ENCODE measurements around the gene CFAP107.

Gene CFAP107

GRCh38 chr1:12745126-12745991 lies 641 bp upstream of the CFAP107 start:
- DNase-seq: no peak

GRCh38 chr1:12748778-12749355 lies 2.9 kb downstream of the CFAP107 start:
- no peak for DNase-seq

DNA sequence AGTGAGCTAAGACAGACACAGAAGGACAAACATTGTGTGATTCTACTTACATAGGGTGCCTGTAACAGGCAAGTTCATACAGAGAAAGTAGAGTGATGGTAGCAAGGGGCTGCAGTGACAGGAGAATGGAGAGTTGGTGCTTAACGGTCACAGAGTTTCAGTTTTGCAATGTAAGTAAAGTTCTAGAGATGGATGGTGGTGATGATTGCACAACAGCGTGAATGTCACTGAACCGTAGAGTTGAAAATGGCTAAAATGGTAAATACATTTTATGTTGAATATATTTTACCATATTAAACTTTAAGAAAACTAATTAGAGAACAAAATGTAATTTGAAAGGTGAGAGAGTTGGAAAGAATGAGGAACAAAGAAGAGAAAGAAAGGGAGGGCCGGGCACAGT lies 8.7 kb downstream of the CFAP107 start:
- DNase-seq: no peak

DNA sequence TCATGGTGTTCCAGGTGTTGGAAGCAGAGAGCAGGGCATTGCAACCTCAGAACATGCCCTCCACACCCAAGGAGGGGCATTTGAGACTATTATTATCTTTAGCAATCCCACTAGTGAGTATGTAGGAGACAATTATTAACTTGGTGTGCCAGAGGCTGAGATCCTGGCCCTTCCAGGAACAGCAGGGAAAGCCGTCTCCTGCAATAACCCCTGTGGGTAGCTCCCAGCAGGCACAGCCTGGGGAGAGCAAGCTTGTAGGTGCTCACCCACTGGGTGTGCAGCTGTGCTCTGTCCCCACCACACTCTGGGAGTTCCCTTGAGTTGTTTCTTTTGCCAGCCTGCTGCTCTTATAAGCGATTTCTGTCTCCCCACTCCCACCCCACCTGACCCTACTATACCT lies 10.3 kb downstream of the CFAP107 start:
- DNase-seq: no peak

DNA sequence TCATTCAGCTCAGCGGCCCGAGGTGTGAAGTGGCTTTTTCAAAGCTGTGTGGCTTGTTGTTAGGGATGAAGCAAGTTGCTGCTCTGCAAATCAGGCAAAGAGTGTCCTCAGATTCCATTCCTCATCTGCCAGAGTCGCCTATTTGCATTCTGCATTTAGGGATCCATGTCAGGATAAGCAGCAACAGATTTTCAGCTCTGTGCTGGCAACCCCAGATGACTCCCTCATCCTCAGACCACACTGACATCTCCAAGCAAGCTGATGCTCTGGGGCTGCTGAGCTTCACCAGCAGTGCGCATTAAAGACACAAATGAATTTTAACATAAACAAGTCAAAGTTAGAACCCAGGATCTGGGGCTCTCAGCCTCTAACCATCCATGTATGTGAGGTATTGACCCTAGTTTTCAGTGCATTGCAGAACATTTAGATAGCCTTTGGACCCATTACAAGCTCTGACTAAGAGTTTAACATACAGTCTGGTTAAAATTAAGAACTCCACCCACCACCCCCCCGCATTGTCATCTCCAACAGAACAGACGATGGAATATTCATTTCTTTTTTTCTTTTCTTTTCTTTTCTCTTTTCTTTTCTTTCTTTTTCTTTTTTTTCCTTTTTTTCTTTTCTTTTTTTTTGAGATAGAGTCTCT lies 10.9 kb downstream of the CFAP107 start:
- DNase-seq: no peak

DNA sequence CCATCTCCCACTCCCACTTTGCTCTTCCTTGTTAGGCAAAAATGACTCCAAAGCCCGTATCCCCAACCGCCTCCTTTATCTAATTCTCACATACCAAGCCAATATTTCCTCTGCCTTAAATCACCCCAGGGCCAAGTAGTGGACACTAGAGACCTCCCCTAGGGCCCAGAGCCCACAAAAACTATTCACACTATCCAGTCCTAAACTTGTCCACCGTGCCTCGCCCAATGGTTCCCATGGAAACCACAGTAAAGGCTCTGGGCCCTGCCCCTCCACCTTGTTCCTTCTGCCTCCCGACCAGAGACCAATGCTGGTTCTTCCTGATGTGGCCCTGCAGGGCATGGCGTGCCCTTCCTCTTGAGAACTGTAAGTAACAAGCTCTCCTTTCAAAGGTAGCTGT lies 11.8 kb downstream of the CFAP107 start:
- DNase-seq: no peak

- DNase-seq: no peak
These were observed 14.3 kb downstream of the CFAP107 start for GRCh38 chr1:12760256-12760795.

- no peak for DNase-seq
These were observed 15.8 kb downstream of the CFAP107 start for GRCh38 chr1:12761781-12762180.

DNA sequence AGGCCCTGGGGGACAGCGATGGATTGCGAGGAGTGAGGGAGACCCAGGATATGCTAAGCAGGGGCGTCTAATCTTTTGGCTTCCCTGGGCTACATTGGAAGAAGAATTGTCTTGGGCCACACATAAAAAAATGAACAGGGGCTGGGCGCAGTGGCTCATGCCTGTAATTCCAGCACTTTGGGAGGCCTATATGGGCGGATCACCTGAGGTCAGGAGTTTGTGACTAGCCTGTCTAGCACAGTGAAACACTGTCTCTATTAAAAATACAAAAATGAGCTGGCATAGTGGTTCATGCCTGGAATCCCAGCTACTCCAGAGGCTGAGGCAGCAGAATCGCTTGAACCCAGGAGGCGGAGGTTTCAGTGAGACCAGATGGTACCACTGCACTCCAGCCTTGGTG lies 16.8 kb downstream of the CFAP107 start:
- no peak for DNase-seq

GRCh38 chr1:12763479-12763878 lies 17.5 kb downstream of the CFAP107 start:
- DNase-seq: no peak

DNA sequence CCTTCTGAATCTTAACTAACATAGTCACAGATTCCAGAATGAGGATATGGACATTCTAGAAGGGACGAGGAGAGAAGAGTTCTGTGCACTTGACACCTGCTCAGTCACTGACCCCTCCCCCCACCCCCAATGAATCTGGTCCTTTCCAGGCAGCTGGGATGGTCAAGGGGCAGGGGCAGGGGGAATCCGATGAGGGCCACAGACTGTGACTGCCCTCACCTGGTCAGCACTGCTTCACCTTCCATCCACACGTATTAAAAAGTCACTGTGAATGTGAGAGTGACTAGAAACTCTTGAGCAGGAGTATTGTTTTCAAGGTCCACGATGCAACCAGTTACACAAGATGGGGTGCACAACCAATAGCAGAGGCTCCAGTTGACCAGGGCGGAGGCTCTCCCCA lies 18.0 kb downstream of the CFAP107 start:
- DNase-seq: no peak

DNA sequence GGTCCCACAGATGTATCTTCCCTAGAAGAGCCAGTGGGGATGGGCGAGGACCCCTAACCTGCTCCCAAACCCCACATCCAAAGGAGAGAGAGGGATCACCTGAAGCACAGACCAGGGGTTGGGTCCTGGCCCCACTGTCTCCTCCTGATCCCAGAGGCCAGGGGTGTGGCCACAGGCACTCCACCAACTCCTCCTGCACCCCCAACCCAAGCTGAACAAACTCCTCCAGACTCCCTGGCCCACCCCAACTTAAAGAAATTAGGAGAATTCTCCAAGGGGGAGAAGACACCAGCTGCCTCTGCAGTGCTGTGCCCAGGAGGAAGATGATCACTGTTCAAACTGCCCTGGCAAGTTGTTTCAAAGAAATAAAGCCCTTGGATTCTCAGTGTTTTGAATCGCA lies 23.0 kb downstream of the CFAP107 start:
- DNase-seq: no peak

DNA sequence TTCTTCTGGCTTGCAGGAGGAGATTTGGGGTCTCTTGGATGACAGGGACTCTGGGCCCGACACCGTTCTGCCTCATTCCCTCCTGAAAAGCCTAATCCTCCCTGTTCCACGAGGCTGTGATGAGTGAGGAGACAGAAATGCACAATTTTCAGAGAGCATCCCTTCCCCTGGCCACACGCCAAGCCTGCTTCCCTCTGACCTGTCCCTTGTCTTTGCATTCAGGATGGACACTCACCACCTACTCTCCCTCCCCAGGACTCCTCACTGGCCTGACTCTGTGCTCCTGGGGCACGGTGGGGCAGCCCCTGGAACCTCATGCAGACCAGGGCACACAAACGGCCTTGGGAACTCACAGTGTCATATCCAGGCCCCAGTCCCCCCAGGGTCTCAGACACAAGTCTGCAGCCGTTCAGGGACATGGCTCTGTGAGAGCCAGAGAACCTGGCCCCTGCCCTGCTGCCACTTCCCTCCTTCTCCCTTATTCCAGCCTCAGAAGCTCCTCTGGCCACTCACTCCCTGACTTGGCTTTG lies 24.0 kb downstream of the CFAP107 start:
- no peak for DNase-seq

- DNase-seq: no peak
These were observed 24.6 kb downstream of the CFAP107 start for GRCh38 chr1:12770620-12771019.

GRCh38 chr1:12771186-12771585 lies 25.2 kb downstream of the CFAP107 start:
- DNase-seq: no peak

- no peak for DNase-seq
These were observed 26.5 kb downstream of the CFAP107 start for GRCh38 chr1:12772520-12772919.

DNA sequence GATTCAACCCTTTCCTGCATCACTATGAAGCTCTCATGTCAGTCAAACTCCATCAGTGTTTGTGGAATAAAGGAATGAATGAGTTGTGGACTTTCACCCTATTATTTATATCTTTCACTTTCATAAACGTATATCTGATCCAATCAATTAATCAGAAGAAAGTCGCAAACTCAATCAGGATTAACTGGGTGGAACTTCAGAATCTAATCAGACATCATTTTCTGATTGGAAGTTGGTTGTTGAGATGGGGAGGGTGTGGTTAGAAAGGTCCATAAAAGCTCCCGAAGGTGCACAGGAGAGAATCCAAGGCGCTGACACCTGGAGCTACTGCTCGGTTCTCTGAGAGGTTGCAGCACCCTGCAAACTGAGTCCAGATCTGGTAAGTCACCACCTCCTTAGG lies 27.4 kb downstream of the CFAP107 start, which contains the start of gene PRAMEF12:
PRAMEF12 (plus strand) TSS at position 301 of the 400 bp plus-strand sequence. CDS start 1,130 bp downstream, outside the sequence.
- no peak for DNase-seq

GRCh38 chr1:12774801-12775345 lies 28.9 kb downstream of the CFAP107 start:
- no peak for DNase-seq

DNA sequence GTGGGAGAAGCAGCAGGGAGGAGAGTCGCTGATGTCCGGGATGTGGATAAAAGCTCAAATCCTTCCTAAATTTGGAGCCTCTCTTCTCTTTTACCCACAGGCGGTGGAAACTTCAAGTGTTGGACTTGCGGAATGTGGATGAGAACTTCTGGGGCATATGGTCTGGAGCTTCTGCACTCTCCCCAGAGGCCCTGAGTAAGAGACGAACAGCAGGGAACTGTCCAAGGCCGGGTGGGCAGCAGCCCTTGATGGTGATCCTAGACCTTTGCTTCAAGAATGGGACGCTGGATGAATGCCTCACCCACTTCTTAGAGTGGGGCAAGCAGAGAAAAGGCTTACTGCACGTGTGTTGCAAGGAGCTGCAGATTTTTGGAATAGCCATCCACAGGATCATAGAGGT lies 29.4 kb downstream of the CFAP107 start:
- no peak for DNase-seq

DNA sequence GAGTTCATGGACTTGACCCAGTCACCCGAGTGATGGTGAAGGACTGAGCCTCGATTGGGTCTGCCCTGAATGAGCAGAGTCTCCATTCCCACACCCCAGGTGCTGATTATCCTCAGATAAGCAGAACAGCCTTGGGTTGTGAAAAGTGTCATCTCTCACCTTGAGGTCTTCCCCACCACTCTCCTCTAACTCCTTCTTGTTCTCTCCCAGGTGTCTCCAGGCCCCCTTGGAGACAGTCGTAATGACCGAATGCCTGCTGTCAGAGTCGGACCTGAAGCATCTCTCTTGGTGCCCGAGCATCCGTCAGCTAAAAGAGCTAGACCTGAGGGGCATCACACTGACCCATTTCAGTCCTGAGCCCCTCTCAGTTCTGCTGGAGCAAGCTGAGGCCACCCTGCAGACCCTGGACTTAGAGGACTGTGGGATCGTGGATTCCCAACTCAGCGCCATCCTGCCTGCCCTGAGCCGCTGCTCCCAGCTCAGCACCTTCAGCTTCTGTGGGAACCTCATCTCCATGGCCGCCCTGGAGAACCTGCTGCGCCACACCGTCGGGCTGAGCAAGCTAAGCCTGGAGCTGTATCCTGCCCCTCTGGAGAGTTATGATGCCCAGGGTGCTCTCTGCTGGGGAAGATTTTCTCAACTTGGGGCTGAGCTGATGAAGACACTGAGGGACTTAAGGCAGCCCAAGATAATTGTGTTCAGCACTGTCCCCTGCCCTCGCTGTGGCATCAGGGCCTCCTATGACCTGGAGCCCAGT lies 31.0 kb downstream of the CFAP107 start:
- DNase-seq: no peak

DNA sequence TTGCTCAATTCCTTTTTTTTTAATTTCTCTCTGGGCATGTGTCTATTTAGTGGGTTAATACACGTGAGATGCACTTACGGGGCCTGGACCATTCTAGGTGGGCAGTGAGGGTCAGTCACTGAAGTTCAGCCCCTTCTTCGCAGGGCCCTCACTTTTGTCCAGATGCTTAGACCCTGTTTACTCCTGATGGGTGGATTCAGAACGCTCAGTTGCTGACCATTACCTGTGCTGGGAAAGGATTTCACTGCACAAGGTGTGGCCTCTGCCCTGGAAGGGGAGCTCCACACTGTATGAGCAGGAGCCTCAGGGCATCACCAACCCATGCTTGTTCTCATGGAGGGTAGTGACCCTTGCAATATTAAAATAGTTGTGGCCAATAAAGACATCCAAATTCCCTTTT lies 32.1 kb downstream of the CFAP107 start:
- no peak for DNase-seq

DNA sequence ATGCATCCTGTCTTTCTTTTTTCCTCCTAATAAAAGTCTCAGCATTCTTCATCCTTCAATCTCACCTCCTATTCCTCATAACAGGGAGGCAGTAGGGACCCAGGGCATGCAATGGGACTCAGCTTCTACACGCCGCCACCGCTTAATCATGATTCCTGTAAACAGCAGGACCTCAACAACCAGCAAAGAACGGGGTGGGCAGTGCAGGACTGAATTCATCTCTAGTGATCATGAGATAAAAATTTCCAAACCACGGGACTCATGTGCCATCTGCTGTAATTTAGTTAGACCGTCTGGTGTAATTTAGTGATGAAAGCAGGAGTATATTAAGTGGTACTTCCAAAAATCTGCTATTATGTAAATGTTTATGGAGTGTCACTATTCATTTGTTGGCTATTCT lies 32.9 kb downstream of the CFAP107 start:
- DNase-seq: no peak
